Keratinocyte (primary cell): Measurements from ENCODE around the gene NDUFV1. TPM values are rescaled to one million over a fixed set of nuclear protein-coding genes. Genes with fewer than 3 reads are reported as not detected.

ENCODE experiments used
- DNase-seq: peaks from one replicate; pipeline ENCODE4 v3.0.0-alpha.2; 2011; ENCODE audit warnings: low read depth, missing footprints, low spot score
- FAIRE-seq: peaks from 2 replicates; lab custom pipeline; 2011; peaks lifted over from hg19 to GRCh38; lab: Jason Lieb, UNC
- H2AFZ ChIP-seq: 2 replicates; pipeline ENCODE4 v1.6.0; 2012; ENCODE audit warnings: low read length, control low read depth, inconsistent platforms; ENCODE audit not compliant: control insufficient read depth
- H3K27ac ChIP-seq: 2 replicates; pipeline ENCODE4 v1.5.1; 2011; ENCODE audit warnings: low read length; ENCODE audit not compliant: control insufficient read depth, insufficient read depth
- H3K27me3 ChIP-seq: 3 replicates; pipeline ENCODE4 v1.6.0; 2011; ENCODE audit warnings: low read length; ENCODE audit not compliant: control insufficient read depth, insufficient read depth; ENCODE audit errors: extremely low read depth
- H3K36me3 ChIP-seq, 2 experiments: 2 replicates in 1 of 2; 3 replicates in 1 of 2; pipeline ENCODE4 v1.5.1; 2011; ENCODE audit warnings: low read length in 2 of 2, mild to moderate bottlenecking in 1 of 2; ENCODE audit not compliant: control insufficient read depth in 2 of 2, insufficient read depth in 2 of 2; ENCODE audit errors: extremely low read depth in 1 of 2
- H3K4me1 ChIP-seq: 3 replicates; pipeline ENCODE4 v1.5.1; 2011; ENCODE audit warnings: low read length; ENCODE audit not compliant: control insufficient read depth, insufficient read depth; ENCODE audit errors: extremely low read depth
- H3K4me2 ChIP-seq: 3 replicates; pipeline ENCODE4 v1.6.0; 2011; ENCODE audit warnings: low read depth, low read length; ENCODE audit not compliant: control insufficient read depth, insufficient read depth; ENCODE audit errors: extremely low read depth
- H3K4me3 ChIP-seq, 3 experiments: fragments of 200-600 bp in 1 of 3; sonication (generic) in 1 of 3; 2 replicates in 2 of 3; 3 replicates in 1 of 3; pipeline ENCODE4 v1.5.1; 2011 to 2016; ENCODE audit warnings: low read length in 3 of 3, mild to moderate bottlenecking in 3 of 3, control low read depth in 2 of 3, inconsistent platforms in 1 of 3, low read depth in 1 of 3, mixed read lengths in 1 of 3, mixed run types in 1 of 3, moderate library complexity in 1 of 3; ENCODE audit not compliant: control insufficient read depth in 2 of 3, insufficient read depth in 2 of 3; ENCODE audit errors: extremely low read depth in 1 of 3
- H3K79me2 ChIP-seq: 2 replicates; pipeline ENCODE4 v1.6.0; 2012; ENCODE audit warnings: low read length; ENCODE audit not compliant: control insufficient read depth, insufficient read depth
- H3K9ac ChIP-seq: 3 replicates; pipeline ENCODE4 v1.6.0; 2011; ENCODE audit warnings: low read length; ENCODE audit not compliant: control insufficient read depth, insufficient read depth; ENCODE audit errors: extremely low read depth
- H3K9me1 ChIP-seq: 3 replicates; pipeline ENCODE4 v1.6.0; 2011; ENCODE audit warnings: low read length; ENCODE audit not compliant: control insufficient read depth, insufficient read depth; ENCODE audit errors: extremely low read depth
- H3K9me3 ChIP-seq: 2 replicates; pipeline ENCODE4 v1.5.1; 2012; ENCODE audit warnings: low read depth, low read length; ENCODE audit not compliant: control insufficient read depth
- H4K20me1 ChIP-seq: 3 replicates; pipeline ENCODE4 v1.6.0; 2011; ENCODE audit warnings: low read length; ENCODE audit not compliant: control insufficient read depth, insufficient read depth; ENCODE audit errors: extremely low read depth
- CTCF ChIP-seq, 3 experiments: IDR thresholded peaks in 1 of 3; conservative IDR thresholded peaks in 1 of 3; optimal IDR thresholded peaks in 1 of 3; 2 replicates in 2 of 3; 3 replicates in 1 of 3; pipeline versions ENCODE3 to v1.5.1; 2011; ENCODE audit warnings: low read length in 3 of 3, mild to moderate bottlenecking in 3 of 3, moderate library complexity in 2 of 3, control low read depth in 1 of 3, inconsistent platforms in 1 of 3; ENCODE audit not compliant: insufficient read depth in 2 of 3; ENCODE audit errors: extremely low read depth in 1 of 3
- EZH2 ChIP-seq: IDR thresholded peaks from one replicate; pipeline ENCODE4 v1.6.1; 2012; ENCODE audit warnings: inconsistent platforms, mild to moderate bottlenecking, low read length, moderate library complexity
- dilution Hi-C: fragments of 300-500 bp; cut with MboI; formaldehyde crosslinking; loops from one replicate; pipeline ENCODE4 v1.7.0; 2020; ENCODE audit warnings: low sequenced_read_pairs; ENCODE audit not compliant: extremely low pct_ligation_motif_present
- polyA plus RNA-seq, 5 experiments: library from polyadenylated mRNA; depleted of rRNA in 3 of 5; stranded (reverse) in 3 of 5; stranded (forward) in 1 of 5; unstranded in 1 of 5; fragments of >200 nt; gene quantifications; 1 replicate in 1 of 5; 2 replicates in 3 of 5; 3 replicates in 1 of 5; pipeline versions ENCODE4 v1.2.1 to v1.2.3, GENCODE V29; 2011 to 2012; ENCODE audit warnings: missing spikeins in 2 of 5, low read depth in 1 of 5, low replicate concordance in 1 of 5

NDUFV1 gene
- polyA plus RNA-seq, 1 donor (not counting 4 experiments of a cell fraction or from before 2014, with no cell fraction given) = 102 TPM

- H3K4me3 ChIP-seq = peak overlapping the region; percentile 66 to 78 (median 73)
- H3K9me1 ChIP-seq = no peaks in the 10 kb centered on the region
- TF ChIP-seq EZH2 (no peak), CTCF (optimal IDR thresholded peaks at IDR 0.05 in 1 of 3, IDR thresholded peaks at IDR 0.05 in 1 of 3, conservative IDR thresholded peaks at IDR 0.05 in 1 of 3; ENCODE audit: extremely low read depth in 1 of 3, insufficient read depth in 2 of 3, low read length in 3 of 3) (no peak)
- peak overlapping the region; percentile 76 for H3K9ac ChIP-seq
- H3K4me1 ChIP-seq = peaks cover 6% of the 10 kb centered on the region
- H3K27me3 ChIP-seq = no peaks in the 10 kb centered on the region
- peak overlapping the region; percentile 64 for H3K27ac ChIP-seq
- H4K20me1 ChIP-seq = no peaks in the 10 kb centered on the region
- no peaks in the 10 kb centered on the region for H3K79me2 ChIP-seq
- no peak for FAIRE-seq
- peak overlapping the region; percentile 58 for H3K4me2 ChIP-seq
- H3K9me3 ChIP-seq = no peaks in the 10 kb centered on the region
- dilution Hi-C loops = no loop called here
- H3K36me3 ChIP-seq = no peaks in the 10 kb centered on the region
- DNase-seq = no peak
- peak overlapping the region; percentile 64 for H2AFZ ChIP-seq
Measured at GRCh38 chr11:67630943-67631331, 24.2 kb downstream of the NDUFV1 start.

GRCh38 chr11:67631411-67631810 lies 24.7 kb downstream of the NDUFV1 start:
- Histone ChIP-seq H3K9ac (no peak overlapping the region), H3K27me3 (no peaks in the 10 kb centered on the region), H3K9me1 (no peaks in the 10 kb centered on the region), H2AFZ (no peak overlapping the region), H4K20me1 (no peaks in the 10 kb centered on the region), H3K4me2 (no peak overlapping the region), H3K4me1 (peaks cover 6% of the 10 kb centered on the region), H3K4me3 (no peak overlapping the region), H3K9me3 (no peaks in the 10 kb centered on the region), H3K36me3 (no peaks in the 10 kb centered on the region), H3K79me2 (no peaks in the 10 kb centered on the region), H3K27ac (no peak overlapping the region)
- TF ChIP-seq CTCF (optimal IDR thresholded peaks at IDR 0.05 in 1 of 3, IDR thresholded peaks at IDR 0.05 in 1 of 3, conservative IDR thresholded peaks at IDR 0.05 in 1 of 3; ENCODE audit: extremely low read depth in 1 of 3, insufficient read depth in 2 of 3, low read length in 3 of 3) (no peak), EZH2 (no peak)
- DNase-seq = no peak
- FAIRE-seq = no peak
- dilution Hi-C loops = no loop called here
